H1 (cell line): ENCODE measurements around the gene KIFC1. TPM values are rescaled to one million over a fixed set of nuclear protein-coding genes. Genes with fewer than 3 reads are reported as not detected.

Source experiments
- CTCF ChIA-PET: fragments of 300-600 bp; sonication (Branson Sonifier 250); formaldehyde crosslinking; loops from one replicate; lab custom pipeline; 2021; ENCODE audit not compliant: partially characterized antibody; lab: Charles Lee
- POLR2A ChIA-PET: fragments of 300-600 bp; sonication (Branson Sonifier 250); formaldehyde crosslinking; loops from one replicate; lab custom pipeline; 2021; ENCODE audit warnings: inconsistent platforms; ENCODE audit not compliant: partially characterized antibody; lab: Charles Lee
- DNase-seq, 2 experiments: peaks; one replicate each; pipeline versions ENCODE4 v3.0.0 to v3.0.0-alpha.2; 2010 to 2022; ENCODE audit warnings: low spot score in 2 of 2, low read depth in 1 of 2, mixed read lengths in 1 of 2
- FAIRE-seq: peaks from 2 replicates; lab custom pipeline; 2011; peaks lifted over from hg19 to GRCh38; lab: Jason Lieb, UNC
- H2AFZ ChIP-seq: 2 replicates; pipeline ENCODE4 v1.8.1; 2012; ENCODE audit warnings: low read length, inconsistent platforms
- H2AK5ac ChIP-seq: 2 replicates; pipeline ENCODE4 v1.6.1; 2013; ENCODE audit warnings: low read depth, low read length
- H2BK120ac ChIP-seq: replicated peaks from 2 replicates; pipeline ENCODE3; 2013; ENCODE audit warnings: low read depth, low read length, inconsistent platforms
- H2BK12ac ChIP-seq: 2 replicates; pipeline ENCODE4 v1.6.1; 2013; ENCODE audit warnings: low read depth, low read length
- H2BK15ac ChIP-seq: 2 replicates; pipeline ENCODE4 v1.6.1; 2013; ENCODE audit warnings: low read length
- H2BK20ac ChIP-seq: 2 replicates; pipeline ENCODE4 v1.6.1; 2013; ENCODE audit warnings: low read length
- H2BK5ac ChIP-seq: 2 replicates; pipeline ENCODE4 v1.6.1; 2013; ENCODE audit warnings: low read depth, low read length
- H3K14ac ChIP-seq: 2 replicates; pipeline ENCODE4 v1.6.1; 2013; ENCODE audit warnings: inconsistent platforms; ENCODE audit not compliant: insufficient read length
- H3K18ac ChIP-seq: 2 replicates; pipeline ENCODE4 v1.6.1; 2013; ENCODE audit warnings: low read length; ENCODE audit errors: extremely low read depth
- H3K23ac ChIP-seq: 2 replicates; pipeline ENCODE4 v1.6.1; 2013; ENCODE audit warnings: inconsistent platforms; ENCODE audit not compliant: insufficient read length
- H3K23me2 ChIP-seq: 2 replicates; pipeline ENCODE4 v1.6.1; 2013; ENCODE audit warnings: low read depth, low read length
- H3K27ac ChIP-seq: 2 replicates; pipeline ENCODE4 v1.6.1; 2011; ENCODE audit warnings: low read depth, low read length, inconsistent platforms
- H3K27me3 ChIP-seq, 4 experiments: replicated peaks in 1 of 4; 1 replicate in 1 of 4; 2 replicates in 3 of 4; pipeline versions ENCODE4 v1.6.1 to v1.8.1; 2011 to 2013; ENCODE audit warnings: low read length in 3 of 4, mild to moderate bottlenecking in 3 of 4, inconsistent platforms in 2 of 4, mixed read lengths in 2 of 4, moderate library complexity in 1 of 4; ENCODE audit not compliant: control insufficient read depth in 3 of 4, insufficient read depth in 3 of 4; ENCODE audit errors: extremely low read depth in 1 of 4
- H3K36me3 ChIP-seq, 4 experiments: 2 replicates each; pipeline versions ENCODE4 v1.6.1 to v1.8.1; 2011 to 2013; ENCODE audit warnings: mild to moderate bottlenecking in 4 of 4, low read length in 3 of 4, moderate library complexity in 2 of 4, control low read depth in 1 of 4, inconsistent platforms in 1 of 4; ENCODE audit not compliant: insufficient read depth in 4 of 4, control insufficient read depth in 2 of 4
- H3K4ac ChIP-seq: replicated peaks from 2 replicates; pipeline ENCODE3; 2013; ENCODE audit warnings: low read length, low read depth, mixed read lengths, inconsistent platforms; ENCODE audit not compliant: insufficient read length
- H3K4me1 ChIP-seq, 4 experiments: replicated peaks in 1 of 4; 1 replicate in 1 of 4; 2 replicates in 3 of 4; pipeline versions ENCODE4 v1.6.1 to v1.8.1; 2011 to 2013; ENCODE audit warnings: low read length in 3 of 4, inconsistent platforms in 2 of 4, mixed read lengths in 1 of 4; ENCODE audit not compliant: insufficient read depth in 4 of 4, control insufficient read depth in 3 of 4
- H3K4me2 ChIP-seq, 2 experiments: 2 replicates each; pipeline versions ENCODE4 v1.6.1 to v1.8.1; 2011 to 2013; ENCODE audit warnings: low read depth in 2 of 2, low read length in 2 of 2, control low read depth in 1 of 2, inconsistent platforms in 1 of 2, mild to moderate bottlenecking in 1 of 2; ENCODE audit not compliant: insufficient read depth in 1 of 2
- H3K4me3 ChIP-seq, 4 experiments: fragments of 200-600, 300-600 bp in 1 of 4; sonication (generic), shearing (Covaris generic), sonication (Bioruptor Twin) in 1 of 4; 2 replicates each; pipeline versions ENCODE4 v1.5.1 to v1.8.1; 2011 to 2016; ENCODE audit warnings: low read length in 4 of 4, low read depth in 3 of 4, control low read depth in 2 of 4, inconsistent platforms in 2 of 4, mild to moderate bottlenecking in 2 of 4, mixed read lengths in 1 of 4, moderate library complexity in 1 of 4; ENCODE audit not compliant: insufficient read depth in 2 of 4; ENCODE audit errors: extremely low read depth in 1 of 4
- H3K56ac ChIP-seq: replicated peaks from 2 replicates; pipeline ENCODE3; 2013; ENCODE audit warnings: low read depth, mild to moderate bottlenecking, mixed read lengths, low read length, inconsistent platforms; ENCODE audit not compliant: insufficient read length
- H3K79me1 ChIP-seq: 2 replicates; pipeline ENCODE4 v1.6.1; 2013; ENCODE audit warnings: low read depth, low read length, control low read depth
- H3K79me2 ChIP-seq, 2 experiments: 2 replicates each; pipeline versions ENCODE4 v1.6.1 to v1.8.1; 2012 to 2013; ENCODE audit warnings: low read length in 2 of 2, mild to moderate bottlenecking in 2 of 2, inconsistent platforms in 1 of 2; ENCODE audit not compliant: insufficient read depth in 2 of 2, control insufficient read depth in 1 of 2
- H3K9ac ChIP-seq, 4 experiments: replicated peaks in 1 of 4; 1 replicate in 1 of 4; 2 replicates in 3 of 4; pipeline versions ENCODE4 v1.6.1 to v1.8.1; 2011 to 2013; ENCODE audit warnings: low read depth in 3 of 4, low read length in 3 of 4, control low read depth in 2 of 4, mild to moderate bottlenecking in 2 of 4, moderate library complexity in 2 of 4, inconsistent platforms in 1 of 4; ENCODE audit errors: extremely low read depth in 1 of 4
- H3K9me3 ChIP-seq, 2 experiments: 2 replicates each; pipeline versions ENCODE4 v1.6.1 to v1.8.1; 2012 to 2013; ENCODE audit warnings: mild to moderate bottlenecking in 2 of 2, moderate library complexity in 2 of 2, control low read depth in 1 of 2, inconsistent platforms in 1 of 2, low read depth in 1 of 2, low read length in 1 of 2, mixed read lengths in 1 of 2; ENCODE audit not compliant: insufficient read depth in 2 of 2
- H4K20me1 ChIP-seq, 2 experiments: replicated peaks in 1 of 2; 2 replicates each; pipeline versions ENCODE3 to v1.8.1; 2011 to 2013; ENCODE audit warnings: inconsistent platforms in 2 of 2, low read length in 2 of 2, mild to moderate bottlenecking in 1 of 2; ENCODE audit not compliant: insufficient read depth in 2 of 2, control insufficient read depth in 1 of 2
- H4K5ac ChIP-seq: 2 replicates; pipeline ENCODE4 v1.6.1; 2013; ENCODE audit warnings: low read length, low read depth, mixed read lengths, inconsistent platforms; ENCODE audit not compliant: insufficient read length
- H4K8ac ChIP-seq: 2 replicates; pipeline ENCODE4 v1.8.0; 2013; ENCODE audit warnings: mild to moderate bottlenecking, moderate library complexity, low read length, inconsistent platforms; ENCODE audit not compliant: insufficient read depth; ENCODE audit errors: extremely low read depth
- H4K91ac ChIP-seq: replicated peaks from 2 replicates; pipeline ENCODE3; 2013; ENCODE audit warnings: low read length, mixed read lengths, inconsistent platforms; ENCODE audit not compliant: insufficient read length
- EZH2 ChIP-seq: fragments of 200-600 bp; sonication (generic); IDR thresholded peaks from 2 replicates; pipeline ENCODE4 v1.7.1; 2012; ENCODE audit warnings: low read depth, mild to moderate bottlenecking, moderate library complexity, low read length, inconsistent platforms; ENCODE audit not compliant: severe bottlenecking
- FOSL1 ChIP-seq: IDR thresholded peaks from 2 replicates; pipeline ENCODE4 v1.6.1; 2011; ENCODE audit warnings: mild to moderate bottlenecking, low read depth, low read length, moderate library complexity; ENCODE audit not compliant: insufficient read depth
- POU5F1 ChIP-seq: IDR thresholded peaks from 2 replicates; pipeline ENCODE4 v1.6.1; 2011; ENCODE audit warnings: low read depth, mild to moderate bottlenecking, low read length, moderate library complexity
- SP1 ChIP-seq: IDR thresholded peaks from 2 replicates; pipeline ENCODE4 v1.6.1; 2011; ENCODE audit warnings: low read depth, low read length
- TEAD4 ChIP-seq: IDR thresholded peaks from 2 replicates; pipeline ENCODE4 v1.6.1; 2012; ENCODE audit warnings: low read depth, low read length, inconsistent platforms, mixed read lengths
- WGBS, 2 experiments: shearing (Covaris generic) in 1 of 2; methylation state at CpG; one replicate each; pipeline versions ENCODE4 v1.1.6 to v1.1.7; 2013 to 2015; ENCODE audit warnings: low lambda C conversion rate in 2 of 2, mixed read lengths in 2 of 2, inconsistent platforms in 1 of 2, low coverage in 1 of 2, missing lambda C conversion rate in 1 of 2; ENCODE audit not compliant: insufficient replicate concordance in 2 of 2, insufficient coverage in 1 of 2, insufficient read length in 1 of 2; ENCODE audit errors: extremely low coverage in 1 of 2, missing lambda C conversion rate in 1 of 2; 5-methylcytosine and 5-hydroxymethylcytosine counted together
- polyA plus RNA-seq, 7 experiments: library from polyadenylated mRNA; depleted of rRNA in 3 of 7; stranded (reverse) in 5 of 7; unstranded in 2 of 7; fragments of >200 nt in 5 of 7; fragments of 200-250 nt in 2 of 7; gene quantifications; 1 replicate in 5 of 7; 2 replicates in 1 of 7; 4 replicates in 1 of 7; pipeline versions ENCODE4 v1.2.1 to v1.2.3, GENCODE V29; 2011 to 2013; ENCODE audit warnings: missing spikeins in 2 of 7, mixed read lengths in 2 of 7
- total RNA-seq: library from RNA; stranded (reverse); fragmentation: NEBNext Ultra II Directional; extraction: Animal tissue kit (Norgen Biotek cat#: 25700); gene quantifications from 2 replicates; pipeline ENCODE4 v1.2.1, GENCODE V29; 2021

Gene KIFC1
- total and polyA plus RNA-seq, 2 of the 8 experiments (the other 6 are each of a cell fraction or from before 2014, with no cell fraction given), result 46.6 to 64.3 TPM

GRCh38 chr6:33438978-33439594 lies 47.5 kb downstream of the KIFC1 start:
- FAIRE-seq, result no peak
- no peak for TF ChIP-seq FOSL1
- TF ChIP-seq EZH2, result no peak
- no peak for TF ChIP-seq SP1
- TF ChIP-seq POU5F1, result no peak
- no peak for TF ChIP-seq TEAD4
- Histone ChIP-seq H3K4ac (no peak overlapping the region), H3K27ac (no peak overlapping the region), H3K23me2 (no peaks in the 10 kb centered on the region), H4K20me1 (peaks cover 4 to 29% of the 10 kb centered on the region in 2 experiments), H3K27me3 (no peaks in the 10 kb centered on the region), H3K9ac (no peak overlapping the region), H3K56ac (no peak overlapping the region), H2AK5ac (no peak overlapping the region), H3K18ac (no peak overlapping the region), H3K4me3 (no peak overlapping the region), H4K91ac (no peak overlapping the region), H3K4me2 (no peak overlapping the region), H4K8ac (no peak overlapping the region), H2BK120ac (no peak overlapping the region), H3K4me1 (peaks cover 0 to 1% (median under 1%) of the 10 kb centered on the region in 4 experiments; a peak in 2 of 7 replicates), H3K79me2 (peaks cover 0 to 24% of the 10 kb centered on the region in 2 experiments; a peak in 2 of 4 replicates), H2BK5ac (no peak overlapping the region), H3K23ac (no peak overlapping the region), H2BK12ac (no peak overlapping the region), H3K14ac (no peak overlapping the region), H3K36me3 (peaks cover 51 to 89% (median 78%) of the 10 kb centered on the region in 4 experiments), H2AFZ (no peak overlapping the region), H2BK15ac (no peak overlapping the region), H4K5ac (no peak overlapping the region), H2BK20ac (no peak overlapping the region), H3K79me1 (no peaks in the 10 kb centered on the region; the same call in 1 of the 2 replicates), H3K9me3 (no peaks in the 10 kb centered on the region; a peak in 1 of 4 replicates)
- 94% methylated on average over 3 of the region's 3 CpGs; no CpG with 5 or more reads in 1 of the 2 experiments for WGBS, 2 experiments
- CTCF ChIA-PET, result interaction anchor here (0.7 to 4.7 kb wide), 5 partner anchors 9 to 55 kb away, joined by 3 to 22 read pairs (median 6); no protein-coding TSS in a partner anchor
- POLR2A ChIA-PET, result interaction anchor here (1.0 to 14.8 kb wide), 7 partner anchors 8 to 132 kb away, joined by 3 to 381 read pairs (median 5); partner anchors contain the start of genes CUTA and ZBTB9
- DNase-seq, result no peak
